ENCODE results near the gene ALKBH3.

ALKBH3 gene

DNA sequence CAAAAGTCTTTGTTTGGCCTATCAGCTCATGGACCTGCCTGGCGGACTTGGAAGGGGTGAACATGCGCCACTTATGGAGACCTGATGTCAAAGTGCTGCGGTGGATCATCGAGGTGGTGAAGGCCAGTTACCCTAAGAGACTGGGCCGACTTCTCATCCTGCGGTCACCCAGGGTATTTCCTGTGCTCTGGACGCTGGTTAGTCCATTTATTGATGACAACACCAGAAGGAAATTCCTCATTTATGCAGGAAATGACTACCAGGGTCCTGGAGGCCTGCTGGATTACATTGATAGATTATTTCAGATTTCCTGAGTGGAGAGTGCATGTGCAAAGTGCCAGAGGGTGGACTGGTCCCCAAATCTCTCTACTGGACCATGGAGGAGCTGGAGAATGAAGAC lies 17.9 kb downstream of the ALKBH3 start:
- no peak for DNase-seq

DNA sequence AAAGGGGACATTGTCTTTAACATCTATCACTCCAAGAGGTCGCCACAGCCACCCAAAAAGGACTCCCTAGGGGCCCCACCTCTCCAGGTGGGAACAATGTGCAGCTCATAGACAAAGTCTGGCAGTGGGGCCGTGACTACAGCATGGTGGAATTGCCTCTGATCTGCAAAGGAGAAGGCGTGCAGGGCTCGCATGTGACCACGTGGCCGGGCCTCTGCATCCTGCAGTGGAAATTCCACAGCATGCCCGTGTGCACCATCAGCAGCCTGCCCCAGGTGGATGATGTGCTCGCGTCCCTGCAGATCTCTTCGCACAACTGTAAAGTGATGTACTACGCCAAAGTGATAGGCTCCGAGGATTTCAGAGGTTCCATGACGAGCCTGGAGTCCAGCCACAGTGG lies 18.5 kb downstream of the ALKBH3 start:
- no peak for DNase-seq

DNA sequence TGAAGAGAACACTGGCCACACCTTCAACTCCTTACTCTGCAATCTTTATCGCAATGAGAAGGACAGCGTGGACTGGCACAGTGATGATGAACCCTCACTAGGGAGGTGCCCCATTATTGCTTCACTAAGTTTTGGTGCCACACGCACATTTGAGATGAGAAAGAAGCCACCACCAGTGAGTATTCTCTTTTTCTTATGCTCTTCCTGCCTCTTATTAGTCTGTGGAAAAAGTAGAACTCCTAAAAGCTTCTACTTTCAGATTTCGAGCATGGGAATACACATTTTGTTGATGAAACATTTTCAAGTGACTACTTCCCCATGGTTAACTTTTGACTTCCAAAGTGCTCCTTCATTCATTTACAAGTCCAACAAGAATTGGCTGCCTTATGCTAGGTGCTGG lies 20.9 kb downstream of the ALKBH3 start:
- no peak for DNase-seq

DNA sequence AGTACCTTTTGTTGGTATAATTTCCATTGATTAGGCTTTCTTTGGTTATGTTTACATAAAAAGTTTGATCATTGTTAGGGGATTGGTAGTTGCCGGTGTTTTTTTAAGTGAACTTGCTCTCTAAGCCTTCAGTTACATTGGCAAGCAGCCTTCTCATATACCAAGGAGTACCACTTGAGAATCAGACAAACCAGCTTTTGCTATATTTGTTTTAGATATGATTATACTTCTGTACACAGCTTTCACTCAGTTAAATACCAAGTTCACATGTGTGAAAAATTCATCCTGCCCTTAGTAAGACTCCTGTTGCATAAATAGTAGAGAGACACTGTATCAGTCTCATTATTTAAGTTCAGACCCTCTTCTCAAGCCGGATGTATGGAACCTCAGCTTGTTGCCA lies 22.4 kb downstream of the ALKBH3 start:
- DNase-seq: no peak

DNA sequence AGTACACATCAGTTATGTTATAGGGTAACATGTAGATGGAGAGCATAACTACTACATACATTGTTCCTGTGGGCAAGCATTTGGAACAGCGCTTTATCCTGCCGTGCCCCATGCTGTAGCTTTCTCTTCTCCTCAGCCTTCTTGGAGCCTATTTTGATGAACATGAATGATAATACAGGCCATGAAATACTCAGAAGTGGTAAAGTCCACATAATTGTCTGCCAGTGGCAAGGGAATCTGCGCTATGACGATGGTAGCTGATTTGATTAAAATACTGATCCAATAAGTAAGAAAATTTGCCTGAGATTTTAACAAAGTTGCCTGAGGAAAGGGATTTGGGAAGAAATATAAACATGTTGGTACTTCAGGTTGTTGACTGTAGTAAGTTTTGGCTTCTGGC lies 23.3 kb downstream of the ALKBH3 start:
- no peak for DNase-seq

DNA sequence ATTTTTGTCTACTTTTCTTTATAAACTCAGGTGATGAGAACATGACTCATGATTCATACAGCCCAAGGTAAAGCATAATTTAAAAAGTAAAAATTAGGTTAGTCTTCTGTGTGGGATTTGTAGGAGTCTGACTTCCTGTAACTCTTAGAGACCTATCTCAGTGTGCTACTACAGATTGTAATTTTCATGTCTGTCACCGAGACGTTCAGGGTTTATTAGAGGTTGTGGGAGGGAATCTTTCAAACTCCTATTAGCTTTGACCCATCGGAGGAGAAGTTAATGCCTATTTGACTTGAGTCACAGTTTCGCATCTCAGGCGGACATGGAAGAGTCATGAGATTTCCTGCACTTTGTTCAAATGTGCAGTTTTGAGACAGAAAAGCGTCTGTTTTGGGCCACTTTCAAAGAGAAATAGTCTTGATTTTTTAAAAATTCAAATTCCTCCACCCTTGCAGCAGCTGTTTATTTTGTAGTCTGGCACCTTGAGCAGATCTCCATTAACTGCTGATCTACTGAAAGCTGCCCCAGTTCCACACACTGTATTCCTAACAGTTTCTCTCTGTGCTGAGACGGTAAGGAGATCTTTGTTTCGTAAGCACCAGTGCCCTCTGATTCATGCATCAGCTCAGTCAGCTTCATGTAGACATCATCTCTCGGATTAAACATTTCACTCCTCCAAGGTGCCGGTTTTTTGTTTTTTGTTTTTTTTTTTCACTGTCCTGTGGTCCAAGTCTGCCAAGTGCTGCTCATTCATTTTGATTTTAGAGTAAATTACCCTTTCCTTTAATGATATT lies 24.3 kb downstream of the ALKBH3 start:
- no peak for DNase-seq

DNA sequence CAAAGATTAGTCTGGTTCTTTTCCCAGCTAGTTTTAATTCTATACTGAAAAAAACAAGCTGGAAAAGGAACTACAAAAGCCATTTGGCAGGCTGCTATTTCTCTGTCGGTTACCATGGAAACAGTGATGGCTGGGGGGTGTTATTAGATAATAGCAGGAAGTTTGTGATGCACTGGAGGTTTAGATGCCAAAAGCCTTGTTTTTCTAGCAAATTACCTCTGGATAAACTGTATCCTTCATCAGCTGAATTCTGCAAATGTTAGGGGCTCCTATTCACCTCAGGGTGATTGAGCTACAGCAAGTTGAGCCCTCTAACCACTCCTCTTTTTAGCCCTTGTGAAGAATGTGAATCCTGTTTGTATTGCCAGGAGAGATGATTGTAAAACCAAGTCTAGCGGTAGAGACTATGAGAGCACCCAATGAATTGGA lies 25.2 kb downstream of the ALKBH3 start:
- DNase-seq: no peak

DNA sequence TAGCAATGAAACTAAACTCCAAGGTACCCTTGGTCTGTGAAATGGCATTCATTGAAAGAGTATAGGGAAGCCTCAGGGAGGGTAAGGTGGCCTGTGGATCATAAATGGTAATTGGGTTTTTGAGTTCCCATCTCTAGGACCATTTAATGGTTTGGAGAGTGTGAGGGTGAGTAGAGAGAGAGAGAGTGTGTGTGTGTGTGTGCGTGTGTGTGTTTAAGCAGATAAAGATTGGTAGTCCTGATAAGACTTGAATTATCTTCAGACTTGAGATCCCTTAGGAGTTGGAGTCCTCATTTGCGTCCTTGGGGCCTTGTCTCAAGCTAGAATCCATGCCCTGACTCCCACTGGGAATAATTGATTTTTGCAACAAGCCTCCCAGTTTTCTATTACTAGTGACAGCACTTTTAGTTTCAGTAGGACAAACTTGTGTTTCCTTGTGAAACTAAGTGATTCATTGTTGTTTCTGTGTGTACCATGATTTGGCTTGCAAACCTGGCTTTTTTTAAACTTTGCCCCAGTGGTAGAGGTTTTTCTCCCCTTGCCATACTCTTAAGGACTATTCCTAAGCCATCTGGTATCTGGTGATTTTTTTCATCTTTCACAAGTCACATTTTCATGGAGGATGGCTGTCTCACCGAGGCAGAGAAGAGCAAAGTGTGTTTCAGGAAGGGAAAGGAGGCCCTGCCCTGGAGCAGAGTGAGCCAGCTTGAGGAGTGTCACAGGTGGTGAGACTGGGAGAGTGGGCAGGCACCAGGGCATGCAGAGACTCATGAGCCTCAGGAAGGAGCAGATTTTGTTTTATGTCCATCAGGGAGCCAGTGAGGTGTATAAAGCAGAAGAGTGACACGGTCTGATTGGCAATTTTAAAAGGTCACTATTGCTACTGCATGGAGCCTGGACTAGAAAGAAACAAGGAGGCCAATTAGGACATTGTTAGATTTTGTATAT lies 26.7 kb downstream of the ALKBH3 start:
- no peak for DNase-seq

DNA sequence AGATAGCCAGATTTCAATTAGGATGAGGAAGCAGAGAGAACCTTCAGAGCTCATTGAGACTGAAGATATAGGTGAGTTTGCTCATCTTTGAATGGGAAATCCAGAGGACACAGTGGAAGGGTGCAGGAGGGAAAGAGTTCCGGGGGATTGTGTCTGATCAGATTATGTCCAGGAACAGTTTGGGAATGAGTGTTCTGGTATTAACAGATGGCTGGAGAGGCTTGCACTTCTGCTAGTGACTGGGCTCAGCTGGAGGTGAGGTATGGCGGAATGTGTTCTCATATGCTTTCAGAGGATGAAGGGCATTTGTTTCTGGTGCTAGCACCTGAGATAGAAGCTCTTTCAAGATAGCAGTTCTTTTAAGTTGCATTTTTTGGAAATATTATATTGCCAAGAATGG lies 27.6 kb downstream of the ALKBH3 start:
- no peak for DNase-seq

DNA sequence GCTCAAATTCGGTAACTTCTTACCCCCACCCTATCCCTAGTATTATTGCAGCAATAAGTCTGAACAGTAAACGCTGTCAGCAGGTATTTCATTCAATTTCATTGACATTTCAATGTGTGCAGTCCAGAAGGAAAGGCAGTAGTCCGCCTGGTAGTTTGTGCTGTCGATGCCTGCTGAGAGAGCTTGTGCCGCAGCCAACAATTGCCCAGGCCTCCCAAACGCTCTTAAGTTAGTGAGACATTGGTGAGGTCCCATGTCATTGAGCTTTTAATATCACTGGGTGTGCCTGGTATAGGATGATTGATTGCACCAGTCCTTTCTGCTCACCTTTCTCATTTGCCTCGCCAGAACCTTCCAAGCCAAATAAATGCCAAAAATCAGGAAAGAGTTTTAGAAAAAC lies 28.1 kb downstream of the ALKBH3 start:
- DNase-seq: no peak

DNA sequence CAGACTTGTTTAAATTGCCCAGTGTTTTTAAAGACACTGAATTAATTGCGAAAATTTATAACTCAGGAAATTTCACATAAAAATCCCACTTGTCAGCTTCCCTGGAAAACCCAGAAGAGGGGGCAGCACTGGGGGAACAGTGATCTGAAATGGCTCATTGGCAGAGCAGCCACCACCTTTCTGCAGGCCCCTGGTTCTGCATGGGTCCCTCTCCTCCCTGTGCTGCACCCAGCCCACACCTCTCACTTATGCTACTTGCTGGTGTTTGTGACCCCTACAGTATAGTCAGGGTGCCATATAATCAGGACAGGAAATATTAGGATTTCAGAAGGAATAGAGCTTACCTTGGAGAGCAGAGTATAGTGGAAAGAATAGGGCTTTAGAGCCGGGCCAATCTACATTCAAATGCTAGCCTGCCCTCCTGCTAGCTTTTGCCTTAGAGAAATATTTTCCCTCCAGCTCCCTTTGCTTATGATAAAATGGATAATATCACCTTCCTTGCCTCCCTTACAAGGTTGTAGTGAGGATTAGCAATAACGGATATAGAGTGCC lies 33.3 kb downstream of the ALKBH3 start:
- DNase-seq: no peak

DNA sequence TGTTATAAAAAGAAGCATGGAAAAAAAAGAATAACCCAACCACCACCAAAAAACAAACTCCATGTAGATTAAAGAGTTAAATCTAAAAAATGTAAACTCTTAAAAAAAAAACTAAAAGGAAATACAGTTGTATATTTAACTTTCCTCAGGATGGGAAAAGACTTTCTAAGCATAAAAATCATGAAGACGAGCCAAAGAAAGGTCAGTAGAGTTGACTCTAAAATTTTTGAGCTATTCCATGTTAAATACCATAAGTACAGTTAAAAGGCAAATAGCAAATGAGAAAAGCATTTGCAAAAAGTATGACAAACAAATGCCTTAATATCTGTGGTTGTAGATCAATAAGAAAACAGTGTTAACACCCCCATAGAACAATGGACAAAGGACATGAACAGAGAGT lies 33.8 kb downstream of the ALKBH3 start:
- DNase-seq: no peak

DNA sequence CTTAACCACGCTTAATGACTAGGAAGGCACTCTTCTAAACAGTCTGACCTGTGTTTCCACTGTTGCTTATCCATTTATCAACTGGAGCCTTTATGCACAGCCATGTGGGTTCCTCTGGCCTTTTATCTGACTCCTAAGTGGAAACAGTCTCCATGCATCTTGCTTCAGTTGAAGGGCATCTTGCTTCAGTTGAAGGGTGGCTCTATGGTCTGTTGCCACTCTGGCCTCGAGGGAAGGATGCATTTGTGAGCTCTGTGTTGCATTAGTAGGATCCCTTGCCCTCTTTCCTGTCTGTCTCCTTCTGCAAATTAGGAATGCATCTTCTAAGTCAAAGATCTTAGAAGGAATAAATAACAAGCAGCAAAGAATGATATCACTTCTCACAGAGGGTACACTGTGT lies 36.0 kb downstream of the ALKBH3 start:
- no peak for DNase-seq

DNA sequence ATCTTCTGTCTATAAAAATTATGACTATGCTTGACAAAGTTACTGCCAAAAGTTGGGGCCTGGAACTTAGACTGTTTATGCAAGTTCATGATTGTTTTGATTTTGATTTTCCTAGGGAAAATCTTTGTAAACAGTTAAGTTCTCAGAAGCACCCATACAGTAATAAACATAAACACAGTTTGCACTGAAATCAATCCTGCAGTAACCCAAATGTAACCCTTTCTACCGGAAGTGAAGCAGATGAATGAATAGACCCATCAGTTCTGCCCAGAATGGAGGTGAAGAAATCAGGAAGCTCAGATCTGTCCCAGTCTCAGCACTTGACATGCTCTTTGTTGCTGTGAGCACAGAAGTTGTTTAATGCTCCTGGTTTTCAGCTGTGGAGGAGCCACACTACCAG lies 37.2 kb downstream of the ALKBH3 start:
- no peak for DNase-seq

DNA sequence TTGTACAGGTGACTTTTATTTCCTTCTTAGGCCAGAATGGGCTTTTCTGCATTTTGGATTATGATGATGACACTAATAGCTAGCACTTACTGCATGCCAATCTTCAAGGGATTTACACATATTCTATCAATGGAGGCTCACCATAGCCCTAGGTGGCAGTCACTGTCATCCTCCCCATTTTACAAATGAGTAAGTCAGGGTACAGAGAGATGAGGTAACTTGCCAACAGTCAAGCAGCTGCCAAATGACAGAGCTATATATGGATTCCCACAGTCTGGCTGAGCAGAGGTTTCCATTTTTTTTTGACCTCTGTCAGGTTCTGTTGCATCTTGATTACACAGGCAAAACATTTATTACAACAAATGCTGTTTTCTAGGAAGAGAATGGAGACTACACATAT lies 38.0 kb downstream of the ALKBH3 start:
- no peak for DNase-seq

DNA sequence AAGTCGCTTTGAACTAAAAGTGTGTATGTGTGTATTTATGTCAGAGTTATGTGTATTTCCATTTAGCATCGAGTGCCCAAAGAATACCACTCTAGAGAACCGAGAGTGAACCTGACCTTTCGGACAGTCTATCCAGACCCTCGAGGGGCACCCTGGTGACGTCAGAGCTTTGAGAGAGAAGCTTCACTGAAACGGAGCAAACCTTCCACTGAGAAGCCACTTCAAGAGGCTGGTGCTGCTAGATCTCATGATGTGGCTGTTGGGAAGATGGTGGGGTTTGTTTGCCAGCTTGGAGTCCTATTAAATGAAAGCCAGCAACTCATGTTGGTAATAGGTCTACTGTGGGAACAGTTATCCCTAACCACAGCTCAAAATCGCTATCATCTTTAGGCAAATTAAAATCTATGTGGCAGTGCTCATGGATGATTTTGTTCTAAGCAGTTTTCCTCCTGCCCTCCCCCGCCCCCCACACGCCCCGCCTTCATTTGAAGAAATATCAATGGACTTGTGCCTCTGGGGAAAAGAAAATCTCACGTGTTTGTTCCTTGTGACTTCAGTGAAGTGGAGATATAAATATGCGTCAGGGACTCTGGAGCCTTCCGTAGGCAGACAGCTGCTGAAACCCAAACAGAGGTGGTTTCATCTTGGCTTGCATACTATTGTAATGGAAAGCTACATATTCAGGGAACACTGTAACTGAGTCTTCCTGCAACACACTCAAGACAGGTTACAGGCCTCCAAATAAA lies 39.4 kb downstream of the ALKBH3 start:
- DNase-seq: no peak

DNA sequence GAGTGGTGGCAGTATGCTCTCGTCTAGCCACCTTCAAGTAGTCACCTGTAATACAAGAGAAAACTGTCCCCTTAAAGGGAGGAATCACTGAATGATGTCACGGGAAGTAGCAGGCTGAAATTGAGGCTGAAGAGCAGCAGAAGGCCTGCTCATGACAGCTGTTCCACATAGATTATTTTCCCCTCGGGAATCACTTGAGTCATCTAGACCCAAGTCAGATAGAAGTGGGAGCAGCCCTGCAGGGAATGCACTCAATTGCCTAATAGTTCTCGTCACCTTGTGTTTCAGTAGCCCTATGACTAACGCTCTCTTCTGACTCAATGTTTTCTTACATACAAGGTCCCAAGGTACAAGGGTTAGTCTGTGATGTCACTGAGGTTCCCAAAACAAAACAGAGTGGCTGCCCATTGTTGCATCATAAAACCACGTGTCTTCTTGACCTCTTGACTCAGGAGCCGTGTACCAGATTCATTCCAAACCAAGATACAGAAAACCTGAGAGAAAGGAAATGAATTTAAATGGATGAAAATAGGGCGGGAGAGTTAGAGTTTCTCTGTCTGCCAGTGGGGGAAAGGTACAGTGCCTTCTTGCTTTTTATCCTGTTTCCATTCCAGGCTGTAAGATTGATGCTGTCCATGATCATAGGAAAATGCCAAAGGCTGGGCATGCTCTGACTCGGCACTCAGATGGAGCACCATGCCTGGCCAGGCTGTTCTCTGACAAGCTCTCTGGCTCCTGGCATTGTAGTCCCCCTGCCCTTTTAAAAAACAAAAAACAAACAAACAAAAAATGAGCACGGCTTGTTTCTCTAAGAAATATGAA lies 40.2 kb downstream of the ALKBH3 start:
- DNase-seq: no peak

DNA sequence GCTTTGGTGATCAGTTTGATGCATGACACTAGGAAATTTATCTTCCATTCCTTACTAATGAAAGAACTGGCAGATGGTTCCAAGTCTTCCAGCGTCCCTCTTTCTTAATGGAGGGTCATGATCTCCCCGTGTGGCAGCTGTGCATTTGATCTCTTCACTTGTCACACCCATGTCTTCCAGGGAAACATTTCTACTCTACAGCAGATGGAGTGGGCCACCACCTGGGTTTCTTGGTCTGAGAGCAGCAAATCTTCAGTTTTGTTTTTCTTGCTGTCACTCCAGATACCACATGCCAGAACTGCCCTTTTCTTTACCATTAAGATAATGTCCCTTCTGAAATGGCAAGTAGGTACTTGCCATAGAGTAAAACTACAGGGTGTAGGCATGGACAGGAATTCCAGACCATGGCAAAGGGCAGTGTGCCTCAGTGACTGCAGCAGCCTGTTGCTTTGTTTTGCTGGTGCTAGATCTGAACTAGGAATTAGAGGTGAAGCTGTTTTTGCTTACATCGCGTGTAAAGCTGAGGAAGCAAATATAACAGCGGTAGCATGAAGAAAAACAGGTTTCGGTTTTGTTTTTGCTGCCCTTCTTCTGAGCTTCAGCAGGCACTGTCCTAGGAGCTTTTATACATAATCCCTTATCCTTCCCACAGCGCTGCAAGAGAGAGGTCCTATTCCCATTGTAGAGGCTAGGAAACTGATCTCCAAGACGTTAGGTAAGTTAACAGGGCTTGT lies 41.1 kb downstream of the ALKBH3 start:
- DNase-seq: no peak

DNA sequence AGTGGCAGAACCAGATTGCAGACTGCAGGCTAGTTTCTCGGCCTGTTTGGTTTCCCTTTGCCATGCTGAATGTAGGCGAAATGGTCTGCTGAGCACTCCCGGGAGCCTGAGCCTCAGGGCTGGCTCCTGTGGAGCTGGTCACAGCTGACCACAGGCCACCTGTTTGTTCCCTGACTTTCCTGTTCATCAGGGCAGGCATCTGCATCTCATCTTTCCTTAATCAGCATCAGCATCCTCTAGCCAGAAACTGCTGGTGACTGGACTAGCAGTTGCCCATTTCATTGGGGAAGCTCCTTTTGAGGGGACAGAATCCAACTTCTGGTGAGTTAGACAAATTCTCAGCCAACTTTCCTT lies 41.6 kb downstream of the ALKBH3 start:
- no peak for DNase-seq

DNA sequence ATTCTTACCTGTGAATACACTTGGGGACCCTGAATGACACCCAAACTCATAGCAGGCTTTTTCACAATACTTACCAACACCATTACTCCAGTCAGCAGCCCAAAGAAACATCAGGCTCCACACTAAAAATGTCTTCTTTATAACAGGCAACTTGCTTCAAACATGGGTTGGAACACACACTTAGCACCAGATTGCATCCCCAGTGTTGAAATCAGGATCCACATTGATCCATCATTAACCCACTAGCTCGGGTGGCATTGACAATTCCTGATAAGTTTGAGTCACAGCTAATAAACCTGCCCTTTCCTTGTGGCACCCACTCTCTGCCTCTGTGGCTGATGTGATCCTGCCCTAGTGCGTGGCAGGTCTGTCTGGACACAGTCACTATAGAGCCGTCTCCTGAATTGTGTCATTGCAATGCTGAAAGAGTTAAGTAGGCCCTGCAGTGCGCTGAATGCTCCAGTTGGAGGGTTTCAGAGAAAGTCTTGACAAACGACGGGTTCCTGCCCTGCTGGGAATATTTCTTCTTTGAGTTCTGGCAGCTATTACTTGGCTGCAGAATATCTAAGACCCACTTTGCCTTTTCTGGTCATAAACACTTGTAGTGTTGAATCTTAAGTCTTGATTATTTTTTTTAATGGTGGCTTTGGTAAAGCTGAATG lies 42.2 kb downstream of the ALKBH3 start:
- DNase-seq: no peak

Measured in hematopoietic multipotent progenitor cell treated with erythropoietin and hydrocortisone succinate and interleukin-3 and kit ligand, for 8 days (in vitro differentiated cells).